Left lung (tissue), 10 donors: ENCODE data around the gene DENND1B. TPM values are rescaled to one million over a fixed set of nuclear protein-coding genes. Genes with fewer than 3 reads are reported as not detected.
A peak's percentile ranks its signal among the peaks of the same experiment; 100 is the strongest.

Experiments
- ATAC-seq: fragments of 200-7000 bp; cut with Tn5 transposase; one replicate; pipeline ENCODE4 v1.9.1; 2020; ENCODE audit warnings: moderate library complexity
- DNase-seq, 4 donors: peaks; one replicate each; pipeline ENCODE4 v3.0.0-alpha.2; 2013 to 2020
- H3K27ac ChIP-seq, 2 donors: fragments of 200-600 bp; sonication (generic) in 1 of 2; one replicate each; pipeline versions ENCODE4 v1.5.0 to v1.8.0; 2020 to 2021
- H3K27me3 ChIP-seq, 2 donors: fragments of 200-600 bp; sonication (generic) in 1 of 2; one replicate each; pipeline versions ENCODE4 v1.5.0 to v1.8.0; 2020 to 2021
- H3K36me3 ChIP-seq, 2 donors: fragments of 200-600 bp; sonication (generic) in 1 of 2; one replicate each; pipeline versions ENCODE4 v1.5.0 to v1.8.0; 2020 to 2021
- H3K4me1 ChIP-seq, 2 donors: fragments of 200-600 bp; one replicate each; pipeline ENCODE4 v1.8.0; 2021
- H3K4me3 ChIP-seq, 2 donors: fragments of 200-600 bp; sonication (generic) in 1 of 2; one replicate each; pipeline versions ENCODE4 v1.5.0 to v1.8.0; 2020 to 2021; ENCODE audit warnings: mild to moderate bottlenecking in 1 of 2
- H3K9me3 ChIP-seq, 2 donors: fragments of 200-600 bp; sonication (generic) in 1 of 2; one replicate each; pipeline versions ENCODE4 v1.5.0 to v1.8.0; 2020 to 2021
- intact Hi-C, 2 donors: fragments of 100-400 bp; cut with DNase I; formaldehyde crosslinking; loops; one replicate each; pipeline versions ENCODE4 v1.11.2 to v1.14.2; 2022
- polyA plus RNA-seq, 6 donors: library from polyadenylated mRNA; unstranded; fragments of 120-200 nt; gene quantifications; one replicate each; pipeline ENCODE4 v1.2.1, GENCODE V29; 2013; ENCODE audit not compliant: insufficient read length in 6 of 6
- total RNA-seq, 2 donors: library from RNA; stranded (reverse); fragmentation: NEBNext Ultra II Directional; extraction: Animal tissue kit (Norgen Biotek cat#: 25700); gene quantifications; one replicate each; pipeline ENCODE4 v1.2.1, GENCODE V29; 2021
- TF ChIP-seq, protein P1 (sequence below), 2 donors: fragments of 200-600 bp; sonication (generic) in 1 of 2; IDR thresholded peaks; one replicate each; pipeline versions ENCODE4 v1.5.0 to v1.8.0; 2021; ENCODE audit warnings: antibody characterized with exemption in 2 of 2
- donor health status: DM: no; HTN: yes; CAD: no.
- donor health status: DM: no; HTN: no; CAD: no.

The DENND1B gene
- total and polyA plus RNA-seq, 8 donors = 12.5 to 17.2 (median 13.4) TPM

- H3K27ac ChIP-seq = no peak overlapping the region
- peaks cover 0 to 13% of the 10 kb centered on the region in 2 donors for H3K4me1 ChIP-seq
- ATAC-seq (no peak), DNase-seq (no peak)
- TF ChIP-seq, protein P1, sequence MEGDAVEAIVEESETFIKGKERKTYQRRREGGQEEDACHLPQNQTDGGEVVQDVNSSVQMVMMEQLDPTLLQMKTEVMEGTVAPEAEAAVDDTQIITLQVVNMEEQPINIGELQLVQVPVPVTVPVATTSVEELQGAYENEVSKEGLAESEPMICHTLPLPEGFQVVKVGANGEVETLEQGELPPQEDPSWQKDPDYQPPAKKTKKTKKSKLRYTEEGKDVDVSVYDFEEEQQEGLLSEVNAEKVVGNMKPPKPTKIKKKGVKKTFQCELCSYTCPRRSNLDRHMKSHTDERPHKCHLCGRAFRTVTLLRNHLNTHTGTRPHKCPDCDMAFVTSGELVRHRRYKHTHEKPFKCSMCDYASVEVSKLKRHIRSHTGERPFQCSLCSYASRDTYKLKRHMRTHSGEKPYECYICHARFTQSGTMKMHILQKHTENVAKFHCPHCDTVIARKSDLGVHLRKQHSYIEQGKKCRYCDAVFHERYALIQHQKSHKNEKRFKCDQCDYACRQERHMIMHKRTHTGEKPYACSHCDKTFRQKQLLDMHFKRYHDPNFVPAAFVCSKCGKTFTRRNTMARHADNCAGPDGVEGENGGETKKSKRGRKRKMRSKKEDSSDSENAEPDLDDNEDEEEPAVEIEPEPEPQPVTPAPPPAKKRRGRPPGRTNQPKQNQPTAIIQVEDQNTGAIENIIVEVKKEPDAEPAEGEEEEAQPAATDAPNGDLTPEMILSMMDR (IDR thresholded peaks at IDR 0.05) = no peak
- intact Hi-C loops = no loop called here
- H3K27me3 ChIP-seq = no peaks in the 10 kb centered on the region
- H3K36me3 ChIP-seq = no peaks in the 10 kb centered on the region
- no peak overlapping the region for H3K4me3 ChIP-seq
- H3K9me3 ChIP-seq = no peaks in the 10 kb centered on the region
Measured at GRCh38 chr1:197737916-197738315, 37.4 kb downstream of the DENND1B start.

GRCh38 chr1:197736685-197737084, 38.6 kb downstream of the DENND1B start:
- no peak overlapping the region for H3K4me3 ChIP-seq
- H3K4me1 ChIP-seq = peaks cover 0 to 13% of the 10 kb centered on the region in 2 donors
- no peak for DNase-seq
- H3K36me3 ChIP-seq = no peaks in the 10 kb centered on the region
- intact Hi-C loops = no loop called here
- TF ChIP-seq, protein P1 (IDR thresholded peaks at IDR 0.05) = no peak
- H3K9me3 ChIP-seq = no peaks in the 10 kb centered on the region
- H3K27me3 ChIP-seq = no peaks in the 10 kb centered on the region
- ATAC-seq = peak; percentile 36
- no peak overlapping the region for H3K27ac ChIP-seq

DNA sequence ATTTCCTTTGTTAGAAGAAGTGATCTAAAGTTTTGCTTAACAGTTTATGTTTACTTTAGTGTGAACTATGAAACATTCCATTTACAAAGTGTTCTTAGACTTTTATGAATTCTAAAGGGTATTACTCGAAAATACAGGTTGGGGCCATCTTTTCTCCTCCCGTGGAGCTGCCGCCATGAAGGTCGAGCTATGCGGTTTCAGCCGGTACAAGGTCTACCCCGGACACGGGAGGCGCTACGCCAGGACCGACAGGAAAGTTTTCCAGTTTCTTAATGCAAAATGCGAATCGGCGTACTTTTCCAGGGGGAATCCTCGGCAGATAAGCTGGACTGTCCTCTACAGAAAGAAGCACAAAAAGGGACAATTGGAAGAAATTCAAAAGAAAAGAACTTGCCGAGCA, 39.8 kb downstream of the DENND1B start:
- H3K9me3 ChIP-seq = no peaks in the 10 kb centered on the region
- H3K27me3 ChIP-seq = no peaks in the 10 kb centered on the region
- TF ChIP-seq, protein P1 (IDR thresholded peaks at IDR 0.05) = no peak
- peaks cover 0 to 13% of the 10 kb centered on the region in 2 donors for H3K4me1 ChIP-seq
- peak in 1 of 4 donors; percentile 52 for DNase-seq
- intact Hi-C loops = no loop called here
- no peak overlapping the region for H3K4me3 ChIP-seq
- H3K27ac ChIP-seq = no peak overlapping the region
- no peak for ATAC-seq
- no peaks in the 10 kb centered on the region for H3K36me3 ChIP-seq

GRCh38 chr1:197733324-197733723, 42.0 kb downstream of the DENND1B start:
- Histone ChIP-seq H3K27ac (no peak overlapping the region), H3K4me3 (no peak overlapping the region), H3K4me1 (peaks cover 0 to 11% of the 10 kb centered on the region in 2 donors), H3K36me3 (no peaks in the 10 kb centered on the region), H3K27me3 (no peaks in the 10 kb centered on the region), H3K9me3 (no peaks in the 10 kb centered on the region)
- DNase-seq = no peak
- intact Hi-C loops = no loop called here
- TF ChIP-seq, protein P1 (IDR thresholded peaks at IDR 0.05) = no peak
- ATAC-seq = no peak

DNA sequence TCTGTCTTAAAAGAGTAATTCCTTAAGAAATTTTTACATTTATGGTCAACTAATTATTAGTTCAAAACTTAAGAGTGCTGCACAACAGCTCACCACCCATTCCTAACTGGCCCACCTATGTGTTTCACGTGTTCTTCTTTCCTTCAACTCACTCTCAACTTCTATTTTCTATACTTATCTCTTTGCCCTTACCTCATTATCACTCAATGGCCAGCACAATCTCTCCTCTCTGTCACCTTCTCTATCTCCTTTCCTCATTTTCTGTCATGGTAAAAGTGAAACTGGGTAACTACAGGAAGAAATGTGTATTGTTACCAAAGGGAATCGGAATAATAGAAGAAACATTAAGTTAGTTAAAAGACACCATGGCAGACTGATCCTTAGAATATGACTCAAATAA, 43.1 kb downstream of the DENND1B start:
- TF ChIP-seq, protein P1 (IDR thresholded peaks at IDR 0.05) = no peak
- Histone ChIP-seq H3K27ac (no peak overlapping the region), H3K4me3 (no peak overlapping the region), H3K36me3 (no peaks in the 10 kb centered on the region), H3K4me1 (peaks cover 0 to 7% of the 10 kb centered on the region in 2 donors), H3K9me3 (peaks cover 0 to under 1% of the 10 kb centered on the region in 2 donors), H3K27me3 (no peaks in the 10 kb centered on the region)
- no peak for DNase-seq
- ATAC-seq = no peak
- intact Hi-C loops = no loop called here
